ENCODE data around the gene RUNX1. TPM values are rescaled to one million over a fixed set of nuclear protein-coding genes. Genes with fewer than 3 reads are reported as not detected.

RUNX1 gene
- total RNA-seq, 1 experiment from 2014 or later, result 95.4 TPM

DNA sequence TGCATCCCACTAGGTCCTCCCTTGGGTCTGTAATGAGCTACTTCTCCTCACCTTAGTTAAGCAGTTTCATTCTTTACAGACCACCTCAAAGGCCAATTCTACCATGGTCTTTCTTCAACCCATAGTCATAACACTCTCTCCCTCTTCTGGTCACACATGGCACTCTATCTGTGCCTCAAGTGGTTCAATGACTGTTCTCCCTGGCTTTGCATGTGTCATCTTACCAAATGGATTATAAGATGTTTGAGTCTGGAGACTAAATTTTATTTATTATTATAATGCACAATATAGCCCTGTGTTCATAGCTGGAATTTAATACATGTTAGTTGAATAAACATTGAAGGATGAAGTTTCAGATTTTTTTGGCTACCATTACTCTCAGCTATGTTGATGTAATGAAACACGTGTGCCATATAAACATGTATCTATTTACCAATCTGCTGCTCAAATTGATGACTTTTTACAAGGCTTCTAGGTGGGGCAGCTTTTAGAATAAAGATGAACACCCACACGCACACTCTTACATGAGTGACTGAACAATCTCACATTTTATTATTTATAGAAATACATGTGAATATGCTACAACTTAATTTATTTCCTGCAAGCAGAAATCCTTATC, 102.1 kb downstream of the RUNX1 start:
- Mint-ChIP-seq H3K4me3 (ENCODE audit: low read depth, unreplicated experiment) (no peak overlapping the region), H3K9me3 (ENCODE audit: low read depth, unreplicated experiment) (peaks cover 7% of the 10 kb centered on the region), H3K27ac (ENCODE audit: unreplicated experiment) (no peak overlapping the region), H3K27me3 (ENCODE audit: unreplicated experiment) (no peaks in the 10 kb centered on the region), H3K36me3 (ENCODE audit: insufficient read depth, unreplicated experiment) (no peaks in the 10 kb centered on the region), H3K4me1 (ENCODE audit: low read depth, unreplicated experiment) (peaks cover 16% of the 10 kb centered on the region)
- TF ChIP-seq, protein P1, sequence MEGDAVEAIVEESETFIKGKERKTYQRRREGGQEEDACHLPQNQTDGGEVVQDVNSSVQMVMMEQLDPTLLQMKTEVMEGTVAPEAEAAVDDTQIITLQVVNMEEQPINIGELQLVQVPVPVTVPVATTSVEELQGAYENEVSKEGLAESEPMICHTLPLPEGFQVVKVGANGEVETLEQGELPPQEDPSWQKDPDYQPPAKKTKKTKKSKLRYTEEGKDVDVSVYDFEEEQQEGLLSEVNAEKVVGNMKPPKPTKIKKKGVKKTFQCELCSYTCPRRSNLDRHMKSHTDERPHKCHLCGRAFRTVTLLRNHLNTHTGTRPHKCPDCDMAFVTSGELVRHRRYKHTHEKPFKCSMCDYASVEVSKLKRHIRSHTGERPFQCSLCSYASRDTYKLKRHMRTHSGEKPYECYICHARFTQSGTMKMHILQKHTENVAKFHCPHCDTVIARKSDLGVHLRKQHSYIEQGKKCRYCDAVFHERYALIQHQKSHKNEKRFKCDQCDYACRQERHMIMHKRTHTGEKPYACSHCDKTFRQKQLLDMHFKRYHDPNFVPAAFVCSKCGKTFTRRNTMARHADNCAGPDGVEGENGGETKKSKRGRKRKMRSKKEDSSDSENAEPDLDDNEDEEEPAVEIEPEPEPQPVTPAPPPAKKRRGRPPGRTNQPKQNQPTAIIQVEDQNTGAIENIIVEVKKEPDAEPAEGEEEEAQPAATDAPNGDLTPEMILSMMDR (IDR thresholded peaks at IDR 0.05; ENCODE audit: unreplicated experiment), result no peak
- DNase-seq, result no peak
- no TSS peak for BruUV-seq (replicated peaks)
- intact Hi-C loops (cut with micrococcal nuclease; ENCODE audit: unreplicated experiment), result no loop called here
- CTCF ChIA-PET, result interaction anchor here (1.0 kb wide), 1 partner anchor 42 kb away, joined by 5 read pairs; no protein-coding TSS in a partner anchor

DNA sequence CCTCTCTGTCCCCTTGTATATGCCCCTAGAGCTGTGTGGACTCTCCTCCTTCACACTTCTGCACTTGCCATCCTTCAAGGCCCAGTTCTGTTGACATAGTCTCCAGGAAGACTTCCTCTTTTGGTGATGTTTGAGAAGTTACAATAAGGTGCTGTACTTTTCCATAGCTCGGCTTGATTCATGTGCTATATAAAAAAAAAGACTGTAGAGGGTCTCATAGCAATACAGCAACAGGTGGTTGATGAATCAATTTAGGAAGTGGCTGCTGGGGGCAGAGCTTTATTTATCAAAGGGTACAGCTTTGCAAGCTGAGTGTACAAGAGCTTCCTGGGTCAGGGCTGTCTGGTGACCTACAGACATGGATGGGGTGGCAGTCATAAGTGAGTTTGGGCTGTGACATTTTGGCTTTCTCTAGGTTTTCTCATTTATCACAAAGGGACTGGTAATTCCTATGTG, 102.7 kb downstream of the RUNX1 start:
- Mint-ChIP-seq H3K27me3 (ENCODE audit: unreplicated experiment) (no peaks in the 10 kb centered on the region), H3K4me3 (ENCODE audit: low read depth, unreplicated experiment) (no peak overlapping the region), H3K36me3 (ENCODE audit: insufficient read depth, unreplicated experiment) (no peaks in the 10 kb centered on the region), H3K27ac (ENCODE audit: unreplicated experiment) (no peak overlapping the region), H3K9me3 (ENCODE audit: low read depth, unreplicated experiment) (peaks cover 7% of the 10 kb centered on the region), H3K4me1 (ENCODE audit: low read depth, unreplicated experiment) (peaks cover 18% of the 10 kb centered on the region)
- TF ChIP-seq, protein P1 (IDR thresholded peaks at IDR 0.05; ENCODE audit: unreplicated experiment), result no peak
- DNase-seq, result no peak
- BruUV-seq (replicated peaks), result no TSS peak
- CTCF ChIA-PET, result interaction anchor here (1.0 kb wide), 1 partner anchor 42 kb away, joined by 5 read pairs; no protein-coding TSS in a partner anchor
- intact Hi-C loops (cut with micrococcal nuclease; ENCODE audit: unreplicated experiment), result no loop called here

DNA sequence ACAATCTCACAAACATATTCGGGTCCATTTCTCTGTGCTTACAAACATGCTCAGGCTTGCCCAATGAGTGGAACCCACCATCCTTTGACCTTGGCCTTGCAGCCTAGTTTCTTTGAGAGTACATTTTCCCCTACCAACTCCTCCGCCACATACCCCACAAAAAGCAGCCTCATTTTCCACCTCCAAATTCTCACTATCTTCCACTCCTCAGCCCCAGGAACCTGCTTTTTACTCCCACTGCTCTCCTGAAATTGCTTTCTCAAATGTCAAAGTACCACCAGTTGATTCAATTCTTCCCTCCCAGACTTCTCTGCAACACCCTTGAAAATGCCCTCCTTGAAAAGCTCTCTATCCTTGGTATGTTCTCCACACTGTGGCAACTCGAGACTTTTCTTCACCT, 103.8 kb downstream of the RUNX1 start:
- peaks cover 7% of the 10 kb centered on the region for H3K9me3 Mint-ChIP-seq (ENCODE audit: low read depth, unreplicated experiment)
- H3K4me3 Mint-ChIP-seq (ENCODE audit: low read depth, unreplicated experiment), result no peak overlapping the region
- intact Hi-C loops (cut with micrococcal nuclease; ENCODE audit: unreplicated experiment), result no loop called here
- TF ChIP-seq, protein P1 (IDR thresholded peaks at IDR 0.05; ENCODE audit: unreplicated experiment), result no peak
- no peak for DNase-seq
- no peaks in the 10 kb centered on the region for H3K27me3 Mint-ChIP-seq (ENCODE audit: unreplicated experiment)
- BruUV-seq (replicated peaks), result no TSS peak
- CTCF ChIA-PET, result interaction anchor here (0.5 kb wide), 1 partner anchor 1066 kb away, joined by 3 read pairs; no protein-coding TSS in a partner anchor
- no peak overlapping the region for H3K27ac Mint-ChIP-seq (ENCODE audit: unreplicated experiment)
- no peaks in the 10 kb centered on the region for H3K36me3 Mint-ChIP-seq (ENCODE audit: insufficient read depth, unreplicated experiment)
- peaks cover 25% of the 10 kb centered on the region for H3K4me1 Mint-ChIP-seq (ENCODE audit: low read depth, unreplicated experiment)

DNA sequence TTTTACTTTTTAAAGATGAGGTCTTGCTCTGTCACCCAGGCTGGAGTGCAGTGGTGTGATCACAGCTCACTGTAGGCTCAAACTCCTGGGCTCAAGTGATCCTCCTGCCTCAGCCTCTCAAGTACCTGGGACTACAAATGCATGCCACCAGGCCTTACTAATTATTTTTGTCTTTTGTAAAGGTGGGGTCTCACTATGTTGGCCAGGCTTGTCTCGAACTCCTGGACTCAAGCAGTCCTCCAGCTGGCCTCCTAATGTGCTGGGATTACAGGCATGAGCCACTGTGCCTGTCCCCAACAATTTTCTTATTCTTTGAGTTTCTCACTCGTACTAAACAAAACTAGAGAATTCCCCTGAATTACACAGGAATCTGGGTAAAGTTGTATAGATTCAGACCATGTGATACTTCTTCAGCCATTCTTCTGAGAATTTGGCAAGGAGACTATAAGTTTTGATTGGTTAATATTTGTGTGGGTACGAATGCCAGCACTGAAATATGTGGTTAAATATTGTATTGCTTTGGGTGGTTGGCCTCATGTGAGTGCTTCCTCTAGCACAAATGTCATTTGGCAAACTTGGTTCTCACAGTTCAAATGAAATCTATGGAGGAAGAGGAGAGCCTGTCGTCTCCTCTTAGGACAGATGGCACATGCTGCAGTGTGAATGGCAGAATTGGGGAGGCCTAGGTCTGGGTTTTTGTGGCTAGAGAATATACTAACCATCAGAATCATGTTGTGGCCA, 104.9 kb downstream of the RUNX1 start:
- Mint-ChIP-seq H3K36me3 (ENCODE audit: insufficient read depth, unreplicated experiment) (no peaks in the 10 kb centered on the region), H3K4me3 (ENCODE audit: low read depth, unreplicated experiment) (no peak overlapping the region), H3K9me3 (ENCODE audit: low read depth, unreplicated experiment) (peaks cover 7% of the 10 kb centered on the region), H3K27me3 (ENCODE audit: unreplicated experiment) (no peaks in the 10 kb centered on the region), H3K4me1 (ENCODE audit: low read depth, unreplicated experiment) (peaks cover 36% of the 10 kb centered on the region), H3K27ac (ENCODE audit: unreplicated experiment) (no peak overlapping the region)
- TF ChIP-seq, protein P1 (IDR thresholded peaks at IDR 0.05; ENCODE audit: unreplicated experiment), result no peak
- no peak for DNase-seq
- no TSS peak for BruUV-seq (replicated peaks)
- CTCF ChIA-PET, result no interaction called here
- intact Hi-C loops (cut with micrococcal nuclease; ENCODE audit: unreplicated experiment), result no loop called here
